Colonic mucosa (tissue), 4 donors: ENCODE results near the gene MRTFA. TPM values are rescaled to one million over a fixed set of nuclear protein-coding genes. Genes with fewer than 3 reads are reported as not detected.

Experiments
- DNase-seq: peaks from one replicate; pipeline ENCODE4 v3.0.0-alpha.2; 2020
- H3K27ac ChIP-seq: fragments of 200-600 bp; one replicate; pipeline ENCODE4 v1.8.0; 2021
- H3K27me3 ChIP-seq: fragments of 200-600 bp; one replicate; pipeline ENCODE4 v1.8.0; 2021
- H3K36me3 ChIP-seq: fragments of 200-600 bp; one replicate; pipeline ENCODE4 v1.8.0; 2021
- H3K4me1 ChIP-seq: fragments of 200-600 bp; one replicate; pipeline ENCODE4 v1.8.0; 2021; ENCODE audit warnings: mild to moderate bottlenecking
- H3K4me3 ChIP-seq: fragments of 200-600 bp; one replicate; pipeline ENCODE4 v1.8.0; 2021
- H3K9ac ChIP-seq, 2 donors: one replicate each; pipeline ENCODE4 v1.7.0; 2013; ENCODE audit warnings: control low read depth in 2 of 2, low read depth in 2 of 2, low read length in 2 of 2
- H3K9me3 ChIP-seq: fragments of 200-600 bp; one replicate; pipeline ENCODE4 v1.8.0; 2021
- intact Hi-C: fragments of 100-400 bp; cut with DNase I; formaldehyde crosslinking; loops from one replicate; pipeline ENCODE4 v1.14.1; 2022
- total RNA-seq, 2 donors: library from RNA; stranded (reverse); fragmentation: NEBNext Ultra II Directional in 1 of 2; extraction: Animal tissue kit (Norgen Biotek cat#: 25700) in 1 of 2; gene quantifications; one replicate each; pipeline ENCODE4 v1.2.1, GENCODE V29; 2021
- TF ChIP-seq, protein P1 (sequence below): fragments of 200-600 bp; IDR thresholded peaks from one replicate; pipeline ENCODE4 v1.8.0; 2022; ENCODE audit warnings: antibody characterized with exemption, mild to moderate bottlenecking
- donor health status: healthy.
- donor health status: DM: no; HTN: no; CAD: no.
- donor health status: DM: no; HTN: no; CAD: no.

MRTFA gene
- total RNA-seq, 2 donors from 2014 or later = 31.9 to 35.6 TPM

DNA sequence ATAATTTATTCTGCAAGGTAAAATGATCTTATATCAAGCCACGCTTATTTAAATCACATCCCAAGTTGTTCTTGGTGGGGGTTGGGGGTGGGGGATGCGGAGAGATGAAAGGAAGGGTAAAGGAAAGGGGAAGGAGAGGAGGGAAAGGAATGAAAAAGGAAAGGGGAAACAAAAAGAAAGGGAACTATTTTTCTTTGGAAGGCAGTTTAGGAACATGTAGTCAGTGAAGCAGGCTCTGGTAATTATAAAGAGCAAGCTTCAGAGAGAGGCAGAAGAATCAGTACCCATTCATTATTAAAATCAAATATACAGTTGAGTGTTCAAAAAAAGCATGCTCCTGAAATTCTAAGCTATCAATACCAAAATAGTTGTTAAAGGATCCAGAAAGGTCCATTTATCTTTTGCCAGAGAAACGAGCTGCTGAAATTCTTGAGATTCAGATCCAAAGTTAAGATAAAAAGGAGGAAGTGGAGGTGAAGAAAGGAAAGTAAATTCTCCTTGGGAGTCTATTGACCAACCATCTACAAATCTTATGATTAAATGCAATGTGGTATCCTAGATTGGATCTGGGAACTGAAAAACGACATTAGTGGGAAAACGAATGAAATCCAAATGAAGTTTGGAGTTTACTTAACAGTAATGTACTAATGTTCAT is 158.7 kb downstream of the MRTFA start:
- Histone ChIP-seq H3K9me3 (no peaks in the 10 kb centered on the region), H3K27ac (no peak overlapping the region), H3K36me3 (no peaks in the 10 kb centered on the region), H3K4me3 (no peak overlapping the region), H3K9ac (no peak overlapping the region), H3K27me3 (no peaks in the 10 kb centered on the region), H3K4me1 (no peaks in the 10 kb centered on the region)
- intact Hi-C loops = no loop called here
- TF ChIP-seq, protein P1, sequence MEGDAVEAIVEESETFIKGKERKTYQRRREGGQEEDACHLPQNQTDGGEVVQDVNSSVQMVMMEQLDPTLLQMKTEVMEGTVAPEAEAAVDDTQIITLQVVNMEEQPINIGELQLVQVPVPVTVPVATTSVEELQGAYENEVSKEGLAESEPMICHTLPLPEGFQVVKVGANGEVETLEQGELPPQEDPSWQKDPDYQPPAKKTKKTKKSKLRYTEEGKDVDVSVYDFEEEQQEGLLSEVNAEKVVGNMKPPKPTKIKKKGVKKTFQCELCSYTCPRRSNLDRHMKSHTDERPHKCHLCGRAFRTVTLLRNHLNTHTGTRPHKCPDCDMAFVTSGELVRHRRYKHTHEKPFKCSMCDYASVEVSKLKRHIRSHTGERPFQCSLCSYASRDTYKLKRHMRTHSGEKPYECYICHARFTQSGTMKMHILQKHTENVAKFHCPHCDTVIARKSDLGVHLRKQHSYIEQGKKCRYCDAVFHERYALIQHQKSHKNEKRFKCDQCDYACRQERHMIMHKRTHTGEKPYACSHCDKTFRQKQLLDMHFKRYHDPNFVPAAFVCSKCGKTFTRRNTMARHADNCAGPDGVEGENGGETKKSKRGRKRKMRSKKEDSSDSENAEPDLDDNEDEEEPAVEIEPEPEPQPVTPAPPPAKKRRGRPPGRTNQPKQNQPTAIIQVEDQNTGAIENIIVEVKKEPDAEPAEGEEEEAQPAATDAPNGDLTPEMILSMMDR = no peak
- DNase-seq = no peak

DNA sequence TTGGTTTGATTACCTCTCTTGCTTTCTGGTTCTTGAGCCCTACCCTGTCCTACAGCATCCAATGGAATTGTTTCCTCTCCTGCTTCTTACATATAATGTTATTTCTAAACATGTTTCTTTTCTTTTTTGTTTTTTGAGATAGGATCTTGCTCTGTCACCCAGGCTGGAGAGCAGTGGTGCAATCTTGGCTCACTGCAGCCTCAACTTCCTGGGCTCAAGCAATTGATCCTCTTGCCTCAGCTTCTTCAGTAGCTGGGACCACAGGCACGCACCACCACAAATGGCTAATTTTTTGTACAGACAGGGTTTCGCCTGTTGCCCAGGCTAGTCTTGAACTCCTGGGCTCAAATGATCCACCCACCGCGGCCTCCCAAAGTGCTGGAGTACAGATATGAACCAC is 160.2 kb downstream of the MRTFA start:
- no peak overlapping the region for H3K9ac ChIP-seq
- no peaks in the 10 kb centered on the region for H3K4me1 ChIP-seq
- H3K27ac ChIP-seq = no peak overlapping the region
- no peak for DNase-seq
- no peaks in the 10 kb centered on the region for H3K27me3 ChIP-seq
- TF ChIP-seq, protein P1 = no peak
- H3K4me3 ChIP-seq = no peak overlapping the region
- intact Hi-C loops = no loop called here
- H3K36me3 ChIP-seq = no peaks in the 10 kb centered on the region
- H3K9me3 ChIP-seq = no peaks in the 10 kb centered on the region

- Histone ChIP-seq H3K9me3 (no peaks in the 10 kb centered on the region), H3K4me1 (no peaks in the 10 kb centered on the region), H3K9ac (no peak overlapping the region), H3K27ac (no peak overlapping the region), H3K27me3 (no peaks in the 10 kb centered on the region), H3K4me3 (no peak overlapping the region), H3K36me3 (no peaks in the 10 kb centered on the region)
- DNase-seq = no peak
- TF ChIP-seq, protein P1 = no peak
- intact Hi-C loops = no loop called here
Observed at GRCh38 chr22:40473703-40474102, 162.8 kb downstream of the MRTFA start.

GRCh38 chr22:40472579-40472978 is 163.9 kb downstream of the MRTFA start:
- Histone ChIP-seq H3K4me3 (no peak overlapping the region), H3K36me3 (no peaks in the 10 kb centered on the region), H3K9ac (no peak overlapping the region), H3K9me3 (no peaks in the 10 kb centered on the region), H3K27me3 (no peaks in the 10 kb centered on the region), H3K27ac (no peak overlapping the region), H3K4me1 (no peaks in the 10 kb centered on the region)
- DNase-seq = no peak
- TF ChIP-seq, protein P1 = no peak
- intact Hi-C loops = no loop called here

DNA sequence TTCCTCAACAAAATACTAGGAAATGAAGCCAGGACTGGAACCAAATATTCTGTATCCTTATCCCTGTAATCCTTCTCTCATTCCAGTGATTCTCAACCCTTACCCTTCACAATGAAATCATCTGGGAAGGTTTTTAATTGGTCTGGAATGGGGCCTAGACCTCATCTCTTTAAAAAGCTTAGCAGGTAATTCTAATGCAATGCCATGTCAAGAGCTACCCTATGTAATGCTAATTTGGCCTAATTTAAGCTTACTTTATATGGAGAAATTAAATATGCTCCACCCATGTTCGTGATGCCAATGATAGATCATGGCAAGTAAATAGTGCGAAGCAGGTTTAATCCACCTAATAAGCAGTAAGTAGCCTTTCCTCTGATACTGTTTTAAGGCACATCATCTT is 164.5 kb downstream of the MRTFA start:
- Histone ChIP-seq H3K27me3 (no peaks in the 10 kb centered on the region), H3K9me3 (no peaks in the 10 kb centered on the region), H3K27ac (no peak overlapping the region), H3K9ac (no peak overlapping the region), H3K36me3 (no peaks in the 10 kb centered on the region), H3K4me3 (no peak overlapping the region), H3K4me1 (no peaks in the 10 kb centered on the region)
- intact Hi-C loops = no loop called here
- no peak for DNase-seq
- TF ChIP-seq, protein P1 = no peak
